GM19023 (cell line): Measurements from ENCODE around the gene SLC11A2.
"Not testable (repeated sequence)": the region's sequence is repeated elsewhere in the genome, so short reads cannot be mapped to it uniquely, and the experiment has no call there.

ENCODE experiments used
- ATAC-seq: cut with Tn5 transposase; IDR thresholded peaks from one replicate; pipeline ENCODE4 v1.9.1; 2021; ENCODE audit warnings: mild to moderate bottlenecking, moderate library complexity; ENCODE audit not compliant: unreplicated experiment

SLC11A2 gene

DNA sequence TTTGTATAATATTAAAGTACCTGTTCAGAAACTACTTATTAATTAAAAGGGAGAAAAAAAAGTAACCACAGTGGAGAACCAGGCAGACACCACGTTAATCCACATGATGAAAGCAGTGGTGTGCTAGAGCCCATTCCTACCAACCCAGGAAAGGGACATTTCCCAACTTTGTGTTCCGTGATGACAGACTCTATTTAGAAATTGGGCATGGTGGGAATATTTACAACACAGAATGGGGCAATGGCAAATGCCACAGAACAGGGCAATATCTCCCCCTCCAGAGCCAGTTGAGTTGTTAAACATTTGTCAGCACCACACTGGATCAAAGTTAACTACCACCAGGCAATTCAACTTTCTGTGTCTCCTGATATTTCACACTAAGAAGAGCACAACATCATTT lies 75.1 kb downstream of the SLC11A2 start:
- no peak for ATAC-seq

- ATAC-seq, result no peak
These were observed 76.3 kb downstream of the SLC11A2 start for GRCh38 chr12:50949801-50950302.

DNA sequence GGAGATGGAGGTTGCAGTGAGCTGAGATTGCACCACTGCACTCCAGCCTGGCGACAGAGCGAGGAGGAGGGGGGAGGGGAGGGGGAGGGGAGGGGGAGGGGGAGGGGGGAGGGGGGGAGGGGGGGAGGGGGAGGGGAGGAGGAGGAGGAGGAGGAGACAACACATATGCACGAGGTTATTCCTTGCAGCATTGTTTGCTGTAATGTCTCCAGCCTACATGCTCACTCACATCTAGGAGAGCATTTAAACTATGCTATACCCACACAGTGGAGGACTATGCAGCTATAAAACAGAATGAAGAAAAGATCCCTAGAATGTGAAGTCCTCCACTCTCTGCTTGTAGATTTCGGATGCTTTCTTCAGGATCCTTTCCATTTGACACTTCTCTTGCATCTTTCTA lies 77.4 kb downstream of the SLC11A2 start:
- ATAC-seq, result no peak

- no peak for ATAC-seq
These were observed 78.1 kb downstream of the SLC11A2 start for GRCh38 chr12:50947933-50948626.

DNA sequence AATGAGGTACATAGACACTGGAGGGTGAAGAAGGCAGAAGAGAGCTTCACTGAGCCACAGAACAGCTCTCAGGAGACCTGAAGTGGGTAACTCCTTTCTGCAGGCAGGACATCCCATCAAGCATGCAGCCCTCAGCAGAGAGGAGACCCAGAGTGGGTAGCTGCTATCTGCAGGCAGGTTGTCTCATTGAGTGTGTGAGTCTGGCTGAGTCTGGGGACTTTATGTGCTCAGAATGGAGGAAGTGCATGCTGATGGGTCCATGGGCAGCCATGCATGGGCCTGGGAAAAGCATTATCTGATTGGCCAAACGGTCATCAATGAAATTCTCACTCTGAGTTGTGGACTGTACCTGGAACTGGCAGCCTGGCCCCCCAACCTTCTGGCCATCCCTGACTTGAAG lies 88.5 kb downstream of the SLC11A2 start:
- no peak for ATAC-seq

- ATAC-seq, result no peak
These were observed 89.2 kb downstream of the SLC11A2 start for GRCh38 chr12:50936821-50937530.

DNA sequence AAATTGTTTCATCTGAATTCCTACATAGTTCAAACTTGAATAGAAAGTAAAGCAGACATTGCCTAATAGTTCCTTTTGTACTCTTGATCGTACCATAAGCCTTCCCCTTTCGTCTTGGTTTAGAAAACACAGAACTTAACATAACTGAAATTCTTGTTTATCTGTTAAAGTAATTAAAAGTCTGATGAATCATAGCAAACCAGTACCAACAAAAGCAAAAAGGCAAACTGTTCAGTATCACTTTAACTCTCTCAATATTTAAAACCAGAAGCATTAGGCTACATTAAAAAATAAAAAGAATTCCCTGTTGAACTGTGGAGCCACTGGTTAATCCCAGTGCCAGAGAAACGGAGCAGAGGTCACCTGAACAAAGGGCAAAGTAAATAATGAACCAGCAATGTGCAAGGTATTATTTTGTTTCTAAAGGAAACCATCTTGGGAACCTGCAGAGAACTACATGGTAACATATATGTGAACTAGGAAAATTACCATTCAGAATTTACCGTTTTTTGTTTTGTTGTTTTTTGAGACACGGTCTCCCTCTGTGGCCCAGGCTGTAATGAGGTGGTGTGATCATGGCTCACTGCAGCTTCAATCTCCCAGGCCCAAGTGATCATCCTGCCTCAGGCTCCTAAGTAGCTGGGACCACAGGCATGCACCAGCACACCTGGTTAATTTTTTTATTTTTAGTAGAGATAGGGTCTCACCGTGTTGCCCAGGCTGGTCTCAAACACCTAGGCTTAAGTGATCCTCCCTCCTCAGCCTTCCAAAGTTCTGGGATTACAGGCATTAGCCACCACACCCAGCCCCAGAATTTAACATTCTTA lies 91.0 kb downstream of the SLC11A2 start:
- ATAC-seq, result no peak

GRCh38 chr12:50934371-50934851 lies 91.8 kb downstream of the SLC11A2 start:
- no peak for ATAC-seq

DNA sequence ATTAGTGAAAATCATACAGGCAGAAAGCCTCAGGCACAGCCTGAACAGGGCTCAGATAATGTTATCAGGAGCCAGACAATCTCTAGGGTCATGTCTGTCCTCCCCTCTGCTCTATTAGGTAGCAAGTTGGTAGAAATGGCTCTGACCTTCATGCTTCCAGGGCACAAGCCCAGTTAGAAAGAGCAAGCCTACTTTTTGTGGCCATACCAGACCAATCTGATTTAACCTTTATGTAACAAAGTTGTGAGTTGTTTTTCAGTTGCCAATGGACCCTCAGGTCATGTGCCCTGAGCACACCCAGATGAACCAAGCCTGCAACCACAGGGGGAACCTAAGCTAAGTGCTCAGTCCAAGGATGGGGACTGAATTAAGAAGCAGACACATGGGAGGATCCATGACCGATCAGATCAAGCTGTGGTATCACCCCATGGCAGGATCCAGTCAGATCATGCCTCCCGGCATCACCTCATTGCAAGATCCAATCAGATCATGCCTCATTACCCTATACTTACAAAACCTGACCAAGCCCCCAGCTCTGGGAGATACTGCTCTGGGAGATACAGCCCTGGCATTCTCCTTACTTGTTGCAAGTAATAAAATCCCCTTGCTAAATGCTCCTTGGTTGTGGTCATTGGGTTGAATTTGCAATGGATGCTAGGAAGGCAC lies 92.6 kb downstream of the SLC11A2 start:
- ATAC-seq, result no peak

DNA sequence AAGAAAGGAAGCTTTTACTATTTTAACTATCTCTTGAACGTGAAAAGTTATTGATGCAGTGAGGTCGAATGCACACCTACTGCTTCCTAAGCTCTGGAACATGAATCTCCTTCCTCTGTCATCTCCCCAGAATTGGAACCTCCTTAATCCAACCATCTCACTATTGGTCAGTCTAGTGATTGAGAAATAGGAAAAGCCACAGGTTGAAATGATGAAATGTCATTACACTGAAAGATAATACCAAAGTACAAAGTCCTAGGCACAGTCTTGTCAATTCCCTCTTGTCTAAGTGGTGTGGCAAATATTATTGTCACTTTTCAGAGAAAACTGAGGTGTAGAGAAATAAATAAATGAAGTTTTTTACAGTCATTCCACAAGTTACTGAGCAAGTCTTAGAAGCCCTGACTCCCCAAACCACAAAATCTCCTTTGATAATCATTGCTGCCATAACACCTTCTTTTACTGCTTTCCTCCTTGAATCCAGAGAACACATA lies 93.3 kb downstream of the SLC11A2 start:
- ATAC-seq, result no peak

DNA sequence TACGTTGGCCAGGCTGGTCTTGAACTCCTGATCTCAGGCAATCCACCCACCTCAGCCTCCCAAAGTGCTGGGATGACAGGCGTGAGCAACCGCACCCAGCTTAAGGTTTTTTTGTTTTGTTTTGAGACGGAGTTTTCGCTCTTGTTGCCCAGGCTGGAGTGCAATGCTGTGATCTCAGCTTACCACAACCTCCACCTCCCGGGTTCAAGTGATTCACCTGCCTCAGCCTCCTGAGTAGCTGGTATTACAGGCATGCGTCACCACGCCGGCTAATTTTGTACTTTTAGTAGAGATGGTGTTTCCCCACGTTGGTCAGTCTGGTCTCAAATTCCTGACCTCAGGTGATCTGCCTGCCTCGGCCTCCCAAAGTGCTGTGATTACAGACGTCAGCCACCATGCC lies 95.7 kb downstream of the SLC11A2 start:
- ATAC-seq, result not testable (repeated sequence)

DNA sequence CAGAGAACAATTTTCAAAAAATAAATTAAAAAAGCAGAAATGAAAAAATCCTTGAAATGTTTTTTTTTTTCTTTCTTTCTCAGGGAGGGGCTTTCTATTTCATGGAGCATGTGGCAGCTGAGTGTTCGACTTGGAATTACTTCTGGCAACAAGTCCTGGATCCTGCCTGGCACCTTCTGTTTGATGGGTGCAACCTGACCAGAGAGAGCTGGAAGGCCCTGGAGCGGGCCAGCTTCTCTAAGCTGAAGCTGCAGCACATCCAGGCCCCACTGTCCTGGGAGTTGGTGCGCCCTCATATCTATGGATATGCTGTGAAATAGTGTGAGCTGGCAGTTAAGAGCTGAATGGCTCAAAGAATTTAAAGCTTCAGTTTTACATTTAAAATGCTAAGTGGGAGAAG lies 96.4 kb downstream of the SLC11A2 start:
- no peak for ATAC-seq
